ENCODE data around the gene ADAMTS2. TPM values are rescaled to one million over a fixed set of nuclear protein-coding genes. Genes with fewer than 3 reads are reported as not detected.

ADAMTS2 gene
- total RNA-seq (2021; ENCODE audit: unreplicated experiment), result 3.9 TPM
- 2.5 and 2.7 TPM in 2 replicates for polyA plus RNA-seq (2012)
- Bru-seq, nascent RNA, result percentile 22 among the genes with signal in this experiment
- percentile 18 among the genes with signal in this experiment for BruChase-seq, experiment 1, labeled RNA remaining after a 6-hour chase
- BruChase-seq, experiment 2, labeled RNA remaining after a 2-hour chase, result percentile 19 among the genes with signal in this experiment
- long read RNA-seq, full-length matches to known transcripts, result 3 of 5 reads
- long read RNA-seq, partial matches to known transcripts, result 0 of 5 reads
- long read RNA-seq, other reads (novel, unspliced or antisense), result 2 of 5 reads

DNA sequence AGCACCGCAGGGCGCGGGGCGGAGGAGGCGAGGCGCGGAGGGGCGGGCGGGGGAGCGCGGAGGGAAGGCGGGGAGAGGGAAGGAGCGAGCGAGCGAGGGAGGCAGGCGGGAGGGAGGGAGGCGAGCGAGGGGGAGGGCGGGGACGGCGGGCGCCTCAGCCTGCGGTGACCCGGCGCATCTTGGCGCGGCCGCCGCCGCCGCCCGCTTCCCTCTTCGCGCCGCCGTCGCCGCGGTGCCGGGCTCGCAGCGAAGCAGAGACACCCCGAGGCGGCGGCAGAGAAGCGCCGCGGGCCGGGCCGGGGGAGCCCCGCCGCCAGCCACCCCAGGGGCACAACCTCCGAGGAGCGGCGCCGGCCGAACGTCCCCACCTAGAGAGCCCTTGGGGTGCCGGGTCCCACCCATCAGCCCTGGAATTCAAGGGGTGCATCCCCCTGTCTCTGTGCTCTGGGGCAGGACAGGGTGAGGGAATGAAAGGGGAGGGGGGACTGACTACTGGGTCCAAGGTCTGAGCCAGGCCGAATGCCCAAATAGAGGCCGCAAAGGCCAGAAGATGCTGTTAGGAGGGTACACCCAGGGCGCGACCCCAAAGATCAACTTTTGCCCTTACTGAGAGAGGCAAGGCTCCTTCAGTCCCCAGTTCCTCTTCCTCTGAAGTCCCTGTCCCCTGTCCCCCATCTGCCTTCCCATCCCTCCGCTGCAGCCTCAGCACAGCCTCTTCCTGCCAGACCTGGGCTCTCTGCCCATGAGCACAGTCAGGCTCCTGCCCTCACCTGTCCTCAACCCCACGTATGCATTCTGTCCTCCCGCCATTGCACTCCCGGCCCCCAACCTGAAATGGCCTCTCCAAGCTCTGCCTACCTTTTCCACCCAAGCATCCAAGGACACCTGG, at the start of gene ADAMTS2:
Gene ADAMTS2 (minus strand): TSS at position 29 of the 889 bp plus-strand sequence. CDS start 133 bp downstream, outside the sequence.
- ChIA-PET CTCF (no interaction called here), POLR2A (interaction anchor here (0.7 kb wide), 1 partner anchor 1092 kb away, joined by 3 read pairs; no protein-coding TSS in a partner anchor), RAD21 (ENCODE audit: low non-redundant PET in 1 of 2, low total read pairs in 2 of 2, uncharacterized antibody in 2 of 2, unreplicated experiment in 2 of 2) (no interaction called here)
- Histone ChIP-seq H3K4me2 (ENCODE audit: low read length) (peak within 1 kb of the TSS; percentile 56), H2AFZ (ENCODE audit: low read depth, low read length, poor library complexity, severe bottlenecking) (no peak within 1 kb of the TSS), H3K27ac (ENCODE audit: low read depth, low read length) (no peak within 1 kb of the TSS), H3K4me3 (replicated peaks in 1 of 2; ENCODE audit: low read depth in 1 of 2, low read length in 2 of 2) (peak within 1 kb of the TSS in 1 of 2 experiments; percentile 26; a peak in 1 of 4 replicates), H3K9ac (ENCODE audit: low read length) (no peak within 1 kb of the TSS), H3K9me3 (ENCODE audit: control insufficient read depth in 1 of 2, insufficient read depth in 1 of 2, low read depth in 1 of 2, low read length in 2 of 2) (no peaks in the 10 kb centered on the region), H3K4me1 (ENCODE audit: control insufficient read depth in 1 of 2, insufficient read depth in 2 of 2, low read length in 2 of 2) (peaks cover 0 to 3% of the 10 kb centered on the region in 2 experiments; a peak in 1 of 4 replicates), H4K20me1 (ENCODE audit: insufficient read depth) (no peaks in the 10 kb centered on the region), H3K36me3 (ENCODE audit: control insufficient read depth in 1 of 2, insufficient read depth in 2 of 2, low read length in 2 of 2) (no peaks in the 10 kb centered on the region), H3K9me2 (ENCODE audit: insufficient read depth) (no peaks in the 10 kb centered on the region), H3K79me2 (ENCODE audit: insufficient read depth, low read length) (no peaks in the 10 kb centered on the region), H3K27me3 (ENCODE audit: insufficient read depth, low read length) (no peaks in the 10 kb centered on the region; the same call in 1 of the 2 replicates)
- DNase-seq (ENCODE audit: low read depth, low spot score), result no peak
- ATAC-seq, result peak; percentile 77
- BruUV-seq (replicated peaks), result no TSS peak
- TF ChIP-seq EGR1 (IDR thresholded peaks at IDR 0.05; ENCODE audit: low read depth) (no peak), RAD21 (IDR thresholded peaks at IDR 0.05; ENCODE audit: low read depth) (no peak), ZFX (IDR thresholded peaks at IDR 0.05) (no peak), EZH2phosphoT487 (IDR thresholded peaks at IDR 0.05; ENCODE audit: borderline replicate concordance) (no peak), EZH2 (IDR thresholded peaks at IDR 0.05) (no peak), FOSL1 (IDR thresholded peaks at IDR 0.05; ENCODE audit: low read depth) (no peak), CEBPB (IDR thresholded peaks at IDR 0.05; ENCODE audit: low read depth) (no peak), POLR2A (IDR thresholded peaks at IDR 0.05; ENCODE audit: borderline replicate concordance, extremely low read depth, insufficient read depth, insufficient read length) (no peak), JUND (IDR thresholded peaks at IDR 0.05) (no peak)
- TF ChIP-seq, protein P1, sequence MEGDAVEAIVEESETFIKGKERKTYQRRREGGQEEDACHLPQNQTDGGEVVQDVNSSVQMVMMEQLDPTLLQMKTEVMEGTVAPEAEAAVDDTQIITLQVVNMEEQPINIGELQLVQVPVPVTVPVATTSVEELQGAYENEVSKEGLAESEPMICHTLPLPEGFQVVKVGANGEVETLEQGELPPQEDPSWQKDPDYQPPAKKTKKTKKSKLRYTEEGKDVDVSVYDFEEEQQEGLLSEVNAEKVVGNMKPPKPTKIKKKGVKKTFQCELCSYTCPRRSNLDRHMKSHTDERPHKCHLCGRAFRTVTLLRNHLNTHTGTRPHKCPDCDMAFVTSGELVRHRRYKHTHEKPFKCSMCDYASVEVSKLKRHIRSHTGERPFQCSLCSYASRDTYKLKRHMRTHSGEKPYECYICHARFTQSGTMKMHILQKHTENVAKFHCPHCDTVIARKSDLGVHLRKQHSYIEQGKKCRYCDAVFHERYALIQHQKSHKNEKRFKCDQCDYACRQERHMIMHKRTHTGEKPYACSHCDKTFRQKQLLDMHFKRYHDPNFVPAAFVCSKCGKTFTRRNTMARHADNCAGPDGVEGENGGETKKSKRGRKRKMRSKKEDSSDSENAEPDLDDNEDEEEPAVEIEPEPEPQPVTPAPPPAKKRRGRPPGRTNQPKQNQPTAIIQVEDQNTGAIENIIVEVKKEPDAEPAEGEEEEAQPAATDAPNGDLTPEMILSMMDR (IDR thresholded peaks at IDR 0.05 in 2 of 3, conservative IDR thresholded peaks at IDR 0.05 in 1 of 3; ENCODE audit: borderline replicate concordance in 1 of 3, insufficient read depth in 1 of 3, low read depth in 2 of 3, low read length in 2 of 3), result no peak
- TF ChIP-seq, protein P2, sequence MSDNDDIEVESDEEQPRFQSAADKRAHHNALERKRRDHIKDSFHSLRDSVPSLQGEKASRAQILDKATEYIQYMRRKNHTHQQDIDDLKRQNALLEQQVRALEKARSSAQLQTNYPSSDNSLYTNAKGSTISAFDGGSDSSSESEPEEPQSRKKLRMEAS (IDR thresholded peaks at IDR 0.05), result no peak
- intact Hi-C loops (cut with micrococcal nuclease), result no loop called here

Measured in HCT116 (cell line).